Vagina (tissue), 2 donors: ENCODE measurements around the gene CGGBP1.

Source experiments
- CTCF ChIP-seq, 3 experiments: fragments of 450-650 bp in 2 of 3; fragments of 200-600 bp in 1 of 3; sonication (generic) in 1 of 3; IDR thresholded peaks; one replicate each; pipeline ENCODE4 v1.5.1; 2017 to 2019; ENCODE audit warnings: antibody characterized with exemption in 3 of 3, mild to moderate bottlenecking in 2 of 3, moderate library complexity in 2 of 3
- POLR2A ChIP-seq, 2 donors: fragments of 450-650 bp; IDR thresholded peaks; one replicate each; pipeline ENCODE4 v1.6.1; 2017; ENCODE audit warnings: antibody characterized with exemption in 2 of 2, mild to moderate bottlenecking in 2 of 2, moderate library complexity in 2 of 2
- POLR2AphosphoS5 ChIP-seq, 2 donors: sonication (generic); formaldehyde crosslinking; IDR thresholded peaks; one replicate each; pipeline ENCODE4 v1.9.0; 2017; ENCODE audit warnings: antibody characterized with exemption in 2 of 2, mild to moderate bottlenecking in 2 of 2, low read depth in 1 of 2; ENCODE audit not compliant: insufficient read depth in 1 of 2

- TF ChIP-seq CTCF (IDR thresholded peaks at IDR 0.05) (no peak), POLR2A (IDR thresholded peaks at IDR 0.05) (no peak), POLR2AphosphoS5 (IDR thresholded peaks at IDR 0.05; ENCODE audit: insufficient read depth in 1 of 2, low read depth in 1 of 2) (no peak)
These were observed 17.8 kb downstream of the CGGBP1 start for GRCh38 chr3:88041005-88041404.
